HG03439 (cell line): Measurements from ENCODE around the gene RNF149.
"Not testable (repeated sequence)": the region's sequence is repeated elsewhere in the genome, so short reads cannot be mapped to it uniquely, and the experiment has no call there.

ENCODE experiments used
- ATAC-seq: cut with Tn5 transposase; IDR thresholded peaks from one replicate; pipeline ENCODE4 v1.9.1; 2021; ENCODE audit warnings: mild to moderate bottlenecking, moderate library complexity; ENCODE audit not compliant: unreplicated experiment

The RNF149 gene

DNA sequence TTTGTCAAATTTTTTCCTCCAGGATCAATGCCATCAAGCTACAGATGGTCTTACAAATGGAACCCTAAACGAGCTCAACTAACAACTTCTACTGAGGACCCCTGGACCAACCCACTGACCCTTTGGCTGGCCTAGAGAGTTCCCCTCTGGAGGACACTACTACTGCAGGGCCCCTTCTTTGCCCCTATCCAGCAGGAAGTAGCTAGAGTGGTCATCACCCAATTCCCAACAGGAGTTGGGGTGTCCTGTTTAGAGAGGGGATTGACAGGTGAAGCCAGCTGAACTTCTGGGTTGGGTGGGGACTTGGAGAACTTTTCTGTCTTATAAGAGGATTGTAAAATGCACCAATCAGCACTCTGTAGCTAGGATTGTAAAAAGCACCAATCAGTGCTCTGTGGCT lies 72.5 kb downstream of the RNF149 start:
- ATAC-seq = not testable (repeated sequence)

DNA sequence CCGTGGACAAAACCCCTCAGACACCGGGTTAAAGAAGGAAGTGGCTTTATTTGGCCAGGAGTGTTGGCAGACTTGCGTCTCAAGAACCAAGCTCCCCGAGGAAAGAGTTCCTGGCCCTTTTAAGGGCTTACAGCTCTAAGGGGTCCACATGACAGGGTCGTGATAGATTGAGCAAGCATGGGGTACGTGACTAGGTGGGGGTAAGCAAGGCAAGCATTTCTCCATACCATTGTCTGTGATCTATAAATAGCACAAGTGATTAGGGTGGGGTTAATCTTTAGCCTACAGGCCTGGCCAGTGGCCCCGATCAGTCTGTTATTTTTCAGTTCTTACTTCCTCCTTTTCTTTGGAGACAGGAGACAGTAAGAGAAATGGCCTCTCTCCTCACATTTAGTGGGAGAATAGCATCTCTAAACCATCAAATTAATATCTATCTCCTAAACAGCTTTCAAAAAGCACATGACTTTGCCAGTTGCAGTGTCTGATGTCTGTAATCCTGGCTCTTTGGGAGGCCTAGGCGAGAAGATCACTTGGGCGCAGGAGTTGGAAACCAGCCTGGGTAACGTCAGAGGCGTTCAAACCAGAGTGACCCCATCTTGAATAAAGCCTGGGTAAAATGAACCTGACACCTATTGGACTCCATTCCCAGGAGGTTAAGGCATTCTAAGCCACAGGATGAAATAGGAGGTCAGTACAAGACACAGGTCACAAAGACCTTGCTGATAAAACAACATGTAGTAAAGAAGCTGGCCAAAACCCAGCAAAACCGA lies 74.1 kb downstream of the RNF149 start:
- no peak for ATAC-seq

DNA sequence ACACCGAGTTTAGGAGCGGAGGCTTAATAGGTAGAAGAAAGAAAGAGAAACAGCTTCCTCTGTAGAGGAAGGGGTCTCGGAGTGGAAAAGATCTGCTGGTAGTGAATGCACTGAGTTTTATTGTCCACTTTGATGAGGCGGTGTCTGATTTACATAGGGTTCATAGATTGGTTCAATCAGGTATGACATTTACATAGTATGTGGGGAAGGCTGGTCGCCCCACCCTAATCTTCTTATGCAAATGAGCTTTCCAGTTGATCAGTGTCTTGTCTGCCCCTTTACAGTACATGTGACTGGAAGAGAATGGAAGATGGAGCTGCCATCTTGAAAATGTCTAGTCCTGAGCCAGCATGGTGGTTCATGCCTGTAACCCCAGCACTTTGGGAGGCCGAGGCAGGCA lies 75.7 kb downstream of the RNF149 start:
- ATAC-seq = no peak

DNA sequence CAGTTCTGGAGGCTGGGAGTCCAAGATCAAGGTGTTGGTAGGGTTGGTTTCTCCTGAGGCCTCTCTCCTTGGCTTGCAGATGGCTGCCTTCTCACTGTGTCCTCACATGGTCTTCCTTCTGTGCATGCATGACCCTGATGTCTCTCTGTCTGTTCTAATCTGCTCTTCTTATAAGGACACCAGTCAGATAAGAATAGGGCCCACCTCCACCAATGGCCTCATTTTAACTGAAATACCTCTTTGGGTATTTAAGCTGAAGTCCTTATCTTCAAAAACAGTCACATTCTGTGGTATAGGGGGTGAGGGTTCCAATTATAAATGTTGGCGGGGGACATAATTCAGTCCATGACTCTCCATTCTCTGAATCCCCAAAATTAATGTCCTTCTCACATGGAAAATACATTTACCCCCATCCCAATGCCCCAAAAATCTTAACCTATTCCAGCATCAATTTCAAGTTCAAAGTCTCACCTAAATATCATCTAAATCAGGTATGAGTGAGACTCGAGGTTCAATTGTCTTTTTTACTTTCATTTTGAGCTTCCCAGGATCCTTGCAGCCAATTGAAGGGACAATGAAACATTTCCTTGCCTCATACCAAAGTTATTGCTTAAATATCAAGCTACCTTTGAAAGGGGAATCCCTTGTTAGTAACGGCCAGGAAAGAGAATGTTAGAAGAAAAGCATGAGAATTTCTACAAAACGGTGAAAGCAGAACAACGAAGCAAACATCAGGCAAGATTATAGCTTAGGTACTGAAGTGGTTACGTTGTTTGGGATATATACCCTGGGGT lies 76.4 kb downstream of the RNF149 start:
- ATAC-seq = no peak

DNA sequence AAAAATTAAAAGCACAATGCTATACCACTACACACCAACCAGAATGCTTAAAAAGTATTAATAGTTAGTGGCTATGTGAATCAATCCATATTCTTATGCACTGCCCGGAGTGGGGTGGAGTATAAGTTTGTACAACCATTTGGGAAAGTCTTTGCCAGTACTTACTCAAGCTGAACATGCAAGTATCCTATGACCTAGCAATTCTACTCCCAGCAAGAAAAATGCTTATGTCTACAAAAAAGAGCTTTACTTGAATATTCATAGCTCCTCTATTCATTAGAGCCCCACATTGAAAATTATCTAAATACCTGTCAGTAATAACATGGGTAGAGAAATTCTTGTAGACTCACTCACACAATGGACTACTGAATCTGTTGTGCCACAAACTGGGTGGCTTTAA lies 77.3 kb downstream of the RNF149 start:
- no peak for ATAC-seq

DNA sequence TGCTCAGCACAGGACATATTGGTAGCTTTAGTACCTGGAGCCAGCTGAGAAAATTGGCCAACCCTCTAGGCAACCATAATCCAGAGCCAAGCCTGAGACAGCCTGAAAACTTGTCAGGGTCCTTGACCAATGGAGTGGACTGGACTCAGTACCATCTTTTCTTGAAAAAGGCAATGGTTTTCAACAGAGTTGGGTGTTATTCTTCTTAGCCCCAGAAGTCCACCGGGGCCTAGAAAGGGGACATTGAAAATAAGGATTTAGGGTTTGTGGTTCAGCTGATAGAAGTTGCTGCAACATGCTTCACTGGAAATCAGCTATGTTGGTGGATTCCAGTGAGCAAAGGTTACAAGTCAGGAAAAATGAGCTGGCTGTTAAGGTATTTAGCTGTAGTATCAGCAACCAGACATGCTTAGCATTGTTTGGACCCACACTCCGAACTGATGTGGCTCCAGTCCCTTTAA lies 77.9 kb downstream of the RNF149 start:
- ATAC-seq = no peak
